Right atrium auricular region (tissue), 2 donors: Measurements from ENCODE around the gene TPSAB1. TPM values are rescaled to one million over a fixed set of nuclear protein-coding genes. Genes with fewer than 3 reads are reported as not detected.

Experiments used
- DNase-seq: peaks from one replicate; pipeline ENCODE4 v3.0.0-alpha.2; 2019; ENCODE audit warnings: low spot score
- H3K27ac ChIP-seq, 2 donors: fragments of 200-600 bp; sonication (generic); 1 replicate in 1 of 2; 2 replicates in 1 of 2; pipeline ENCODE4 v1.5.1; 2016 to 2019
- H3K27me3 ChIP-seq, 2 donors: fragments of 200-600 bp; sonication (generic); one replicate each; pipeline versions ENCODE4 v1.5.1 to v1.6.0; 2017 to 2019
- H3K36me3 ChIP-seq: fragments of 200-600 bp; sonication (generic); one replicate; pipeline ENCODE4 v1.5.1; 2016
- H3K4me1 ChIP-seq, 2 donors: fragments of 200-600 bp; sonication (generic); one replicate each; pipeline versions ENCODE4 v1.5.1 to v1.6.0; 2017 to 2019
- H3K4me3 ChIP-seq, 2 donors: fragments of 200-600 bp; sonication (generic); 1 replicate in 1 of 2; 2 replicates in 1 of 2; pipeline ENCODE4 v1.5.1; 2017 to 2019; ENCODE audit warnings: mild to moderate bottlenecking in 1 of 2, moderate library complexity in 1 of 2
- H3K9me3 ChIP-seq, 2 donors: fragments of 200-600 bp; sonication (generic); one replicate each; pipeline ENCODE4 v1.5.1; 2019
- CTCF ChIP-seq, 2 donors: fragments of 200-600 bp; sonication (generic); IDR thresholded peaks; one replicate each; pipeline ENCODE4 v1.5.1; 2019; ENCODE audit warnings: antibody characterized with exemption in 2 of 2
- total RNA-seq, 2 donors: library from RNA; depleted of rRNA; stranded (reverse); fragments of >200 nt; gene quantifications; one replicate each; pipeline ENCODE4 v1.1.0, GENCODE V29; 2016

TPSAB1 gene
- total RNA-seq, 2 donors from 2014 or later = 2.6 to 8.9 TPM

- Histone ChIP-seq H3K36me3 (no peaks in the 10 kb centered on the region), H3K4me3 (no peak overlapping the region), H3K27ac (no peak overlapping the region), H3K27me3 (no peaks in the 10 kb centered on the region), H3K4me1 (no peaks in the 10 kb centered on the region), H3K9me3 (no peaks in the 10 kb centered on the region)
- no peak for DNase-seq
- no peak for TF ChIP-seq CTCF (IDR thresholded peaks at IDR 0.05)
Measured at GRCh38 chr16:1220841-1221627, 19.5 kb upstream of the TPSAB1 start.

- DNase-seq = no peak
- no peak overlapping the region for H3K4me3 ChIP-seq
- H3K4me1 ChIP-seq = no peaks in the 10 kb centered on the region
- H3K27ac ChIP-seq = no peak overlapping the region
- no peaks in the 10 kb centered on the region for H3K36me3 ChIP-seq
- no peaks in the 10 kb centered on the region for H3K27me3 ChIP-seq
- no peak for TF ChIP-seq CTCF (IDR thresholded peaks at IDR 0.05)
- H3K9me3 ChIP-seq = no peaks in the 10 kb centered on the region
Measured at GRCh38 chr16:1221628-1222552, 18.6 kb upstream of the TPSAB1 start.

- no peaks in the 10 kb centered on the region for H3K27me3 ChIP-seq
- no peak overlapping the region for H3K27ac ChIP-seq
- H3K4me3 ChIP-seq = no peak overlapping the region
- no peak for DNase-seq
- no peaks in the 10 kb centered on the region for H3K4me1 ChIP-seq
- H3K9me3 ChIP-seq = no peaks in the 10 kb centered on the region
- H3K36me3 ChIP-seq = no peaks in the 10 kb centered on the region
- no peak for TF ChIP-seq CTCF (IDR thresholded peaks at IDR 0.05)
Measured at GRCh38 chr16:1222553-1223354, 17.8 kb upstream of the TPSAB1 start.

GRCh38 chr16:1223355-1224214 is 16.9 kb upstream of the TPSAB1 start:
- H3K27me3 ChIP-seq = no peaks in the 10 kb centered on the region
- no peaks in the 10 kb centered on the region for H3K9me3 ChIP-seq
- DNase-seq = no peak
- H3K4me1 ChIP-seq = no peaks in the 10 kb centered on the region
- no peak overlapping the region for H3K27ac ChIP-seq
- no peak overlapping the region for H3K4me3 ChIP-seq
- no peak for TF ChIP-seq CTCF (IDR thresholded peaks at IDR 0.05)
- H3K36me3 ChIP-seq = no peaks in the 10 kb centered on the region

GRCh38 chr16:1224558-1224957 is 15.9 kb upstream of the TPSAB1 start:
- no peak for DNase-seq

More at GRCh38 chr16:1224558-1224957, 15.9 kb upstream of the TPSAB1 start:
- Histone ChIP-seq H3K36me3 (no peaks in the 10 kb centered on the region), H3K27me3 (no peaks in the 10 kb centered on the region), H3K27ac (no peak overlapping the region), H3K9me3 (no peaks in the 10 kb centered on the region), H3K4me1 (no peaks in the 10 kb centered on the region), H3K4me3 (no peak overlapping the region)
- no peak for TF ChIP-seq CTCF (IDR thresholded peaks at IDR 0.05)
